ENCODE measurements around the gene RAPGEF5.

DNA sequence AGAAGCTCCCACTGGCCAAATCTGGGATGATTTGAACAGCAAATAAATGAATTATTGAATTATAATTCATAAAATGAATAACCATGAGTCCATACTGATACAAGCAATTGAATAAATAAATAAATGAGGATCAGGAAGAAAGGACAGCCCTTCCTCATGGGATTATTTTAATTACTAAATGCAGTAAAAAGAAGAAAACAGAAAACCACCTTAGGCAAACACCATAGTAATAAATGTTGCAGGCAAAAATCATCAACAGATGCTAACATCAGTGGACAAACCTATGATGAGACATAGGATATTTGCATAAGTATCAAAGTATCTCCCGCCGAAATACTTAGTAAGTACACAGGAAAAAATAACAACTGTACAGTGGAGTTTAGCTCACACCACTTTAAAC, 33.2 kb downstream of the RAPGEF5 start:
- TF ChIP-seq, protein P1, sequence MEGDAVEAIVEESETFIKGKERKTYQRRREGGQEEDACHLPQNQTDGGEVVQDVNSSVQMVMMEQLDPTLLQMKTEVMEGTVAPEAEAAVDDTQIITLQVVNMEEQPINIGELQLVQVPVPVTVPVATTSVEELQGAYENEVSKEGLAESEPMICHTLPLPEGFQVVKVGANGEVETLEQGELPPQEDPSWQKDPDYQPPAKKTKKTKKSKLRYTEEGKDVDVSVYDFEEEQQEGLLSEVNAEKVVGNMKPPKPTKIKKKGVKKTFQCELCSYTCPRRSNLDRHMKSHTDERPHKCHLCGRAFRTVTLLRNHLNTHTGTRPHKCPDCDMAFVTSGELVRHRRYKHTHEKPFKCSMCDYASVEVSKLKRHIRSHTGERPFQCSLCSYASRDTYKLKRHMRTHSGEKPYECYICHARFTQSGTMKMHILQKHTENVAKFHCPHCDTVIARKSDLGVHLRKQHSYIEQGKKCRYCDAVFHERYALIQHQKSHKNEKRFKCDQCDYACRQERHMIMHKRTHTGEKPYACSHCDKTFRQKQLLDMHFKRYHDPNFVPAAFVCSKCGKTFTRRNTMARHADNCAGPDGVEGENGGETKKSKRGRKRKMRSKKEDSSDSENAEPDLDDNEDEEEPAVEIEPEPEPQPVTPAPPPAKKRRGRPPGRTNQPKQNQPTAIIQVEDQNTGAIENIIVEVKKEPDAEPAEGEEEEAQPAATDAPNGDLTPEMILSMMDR (IDR thresholded peaks at IDR 0.05), result no peak
- TF ChIP-seq POLR2A (IDR thresholded peaks at IDR 0.05) (no peak), EP300 (IDR thresholded peaks at IDR 0.05) (no peak), POLR2AphosphoS5 (IDR thresholded peaks at IDR 0.05) (no peak)

Measured in stomach (tissue), 4 donors.